HG03460 (cell line): ENCODE data around the gene UBA6.
"Not testable (repeated sequence)": the region's sequence is repeated elsewhere in the genome, so short reads cannot be mapped to it uniquely, and the experiment has no call there.

Experiments
- ATAC-seq: cut with Tn5 transposase; IDR thresholded peaks from one replicate; pipeline ENCODE4 v1.9.1; 2021; ENCODE audit not compliant: unreplicated experiment

Gene UBA6

DNA sequence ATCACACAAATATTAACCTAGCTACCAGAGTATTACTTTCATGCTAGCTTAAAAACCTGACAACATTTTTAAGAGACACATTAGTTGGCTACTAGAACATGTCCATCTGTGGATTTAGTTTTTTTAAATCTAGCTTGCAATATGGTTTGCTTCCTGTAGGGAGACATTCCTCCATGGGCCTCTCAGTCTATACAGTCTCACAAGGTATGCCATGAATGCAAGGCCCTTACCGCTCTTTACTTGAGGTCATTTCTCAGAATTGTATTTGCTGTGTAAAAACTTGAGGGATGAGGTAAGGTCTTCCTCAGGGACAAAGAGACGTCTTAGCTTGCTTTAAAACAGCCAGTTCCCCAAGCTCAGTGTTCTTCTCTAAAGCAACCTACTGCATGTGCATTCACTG, 26.9 kb downstream of the UBA6 start:
- no peak for ATAC-seq

DNA sequence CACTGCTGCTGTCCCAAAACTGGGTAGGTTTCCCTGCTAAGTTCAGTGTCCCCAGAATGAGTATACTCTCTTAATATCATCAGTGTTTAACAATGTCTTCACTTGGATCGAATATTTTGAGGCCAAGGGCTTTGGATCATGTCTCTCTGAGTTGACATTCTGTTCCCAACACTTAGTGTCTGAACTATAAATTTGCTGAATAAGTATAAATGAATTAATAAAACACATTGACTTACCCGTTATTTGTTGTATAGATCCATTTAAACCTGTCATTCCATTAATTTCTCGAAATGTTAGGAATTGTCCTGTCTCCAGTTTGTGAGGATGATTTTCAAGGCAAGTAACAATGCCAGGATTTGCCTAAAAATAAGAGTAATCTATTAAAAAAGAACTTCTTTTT, 32.6 kb downstream of the UBA6 start:
- no peak for ATAC-seq

DNA sequence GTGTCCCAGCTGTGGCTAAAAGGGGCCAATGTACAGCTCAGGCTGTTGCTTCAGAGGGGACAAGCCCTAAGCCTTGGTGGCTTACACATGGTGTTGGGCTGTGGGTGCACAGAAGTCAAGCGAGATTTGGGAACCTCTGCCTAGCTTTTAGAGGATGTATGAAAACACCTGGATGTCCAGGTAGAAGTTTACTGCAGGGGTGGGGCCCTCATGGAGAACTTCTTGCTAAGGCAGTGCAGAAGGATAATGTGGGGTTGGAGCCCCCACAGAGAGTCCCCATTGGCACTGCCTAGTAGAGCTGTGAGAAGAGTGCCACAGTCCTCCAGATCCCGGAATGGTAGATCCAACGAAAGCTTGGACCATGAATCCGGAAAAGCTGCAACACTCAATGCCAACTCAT, 40.5 kb downstream of the UBA6 start:
- no peak for ATAC-seq

DNA sequence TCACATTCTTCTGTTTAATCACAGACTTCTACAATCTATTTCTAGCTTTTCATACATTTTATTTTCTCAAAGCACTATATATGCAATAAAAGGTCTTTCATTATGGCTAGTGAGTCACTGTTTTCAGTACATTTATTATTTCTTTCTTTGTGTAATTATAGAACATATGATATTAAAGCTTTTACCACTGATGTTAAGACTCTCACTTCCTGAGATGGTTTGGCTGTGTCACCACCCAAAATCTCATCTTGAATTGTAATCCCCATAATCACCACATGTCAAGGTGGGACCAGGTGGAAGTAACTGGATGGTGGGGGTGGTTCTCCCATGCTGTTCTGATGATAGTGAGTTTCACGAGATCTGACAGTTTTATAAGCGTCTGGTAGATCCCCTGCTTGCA, 41.9 kb downstream of the UBA6 start:
- ATAC-seq = no peak

DNA sequence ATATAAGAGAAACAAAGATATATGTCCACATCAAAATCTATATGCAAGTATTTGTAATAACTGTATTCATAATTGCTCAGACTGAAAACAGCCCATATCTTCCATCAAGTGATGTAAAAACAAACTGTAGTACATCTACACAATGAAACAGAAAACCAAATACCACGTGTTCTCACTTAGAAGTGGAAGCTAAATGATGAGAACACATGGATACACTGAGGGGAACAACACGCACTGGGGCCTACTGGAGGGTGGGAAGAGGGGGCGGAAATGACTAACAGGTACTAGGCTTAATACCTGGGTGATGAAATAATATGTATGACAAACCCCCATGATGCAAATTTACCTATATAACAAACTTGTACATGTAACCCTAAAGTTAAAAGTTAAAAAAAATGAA, 42.7 kb downstream of the UBA6 start:
- no peak for ATAC-seq

DNA sequence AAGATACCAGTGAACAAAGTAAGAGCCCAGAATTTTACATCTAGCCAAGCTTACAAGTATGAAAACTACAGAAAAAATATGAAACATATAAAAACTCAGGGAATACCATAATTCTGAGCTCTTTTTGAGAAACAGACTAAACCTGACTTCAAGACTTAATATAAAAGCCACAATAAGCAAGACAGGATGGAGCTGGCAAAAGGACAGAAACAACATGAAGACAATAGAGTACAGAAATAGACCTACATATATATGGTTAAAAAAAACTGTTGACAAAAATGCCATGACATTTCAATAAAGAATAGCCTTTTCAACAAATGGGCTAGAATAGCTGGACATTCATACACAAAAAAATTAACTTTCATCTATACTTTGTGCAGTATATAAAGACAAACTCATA, 49.4 kb downstream of the UBA6 start:
- ATAC-seq = no peak

DNA sequence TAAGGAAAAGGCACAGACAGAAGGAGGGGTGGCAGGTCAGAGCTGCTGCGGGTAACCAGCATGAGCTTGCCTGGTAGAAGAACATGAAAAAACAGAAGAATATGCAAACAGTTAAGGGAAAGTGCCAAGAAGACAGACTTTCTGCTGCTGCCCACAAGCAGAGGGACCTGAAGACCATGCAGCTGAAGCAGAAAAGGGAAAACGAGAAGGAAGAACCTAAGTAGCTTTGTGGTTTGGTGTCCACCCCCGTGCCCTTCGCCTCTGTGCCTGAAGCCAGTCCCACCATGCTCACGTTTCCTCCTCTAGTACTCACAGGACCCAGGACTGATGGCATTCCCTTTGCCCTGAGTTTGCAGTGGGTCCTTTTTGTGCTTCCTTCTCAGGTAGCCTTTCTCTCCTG, 62.8 kb downstream of the UBA6 start:
- no peak for ATAC-seq

DNA sequence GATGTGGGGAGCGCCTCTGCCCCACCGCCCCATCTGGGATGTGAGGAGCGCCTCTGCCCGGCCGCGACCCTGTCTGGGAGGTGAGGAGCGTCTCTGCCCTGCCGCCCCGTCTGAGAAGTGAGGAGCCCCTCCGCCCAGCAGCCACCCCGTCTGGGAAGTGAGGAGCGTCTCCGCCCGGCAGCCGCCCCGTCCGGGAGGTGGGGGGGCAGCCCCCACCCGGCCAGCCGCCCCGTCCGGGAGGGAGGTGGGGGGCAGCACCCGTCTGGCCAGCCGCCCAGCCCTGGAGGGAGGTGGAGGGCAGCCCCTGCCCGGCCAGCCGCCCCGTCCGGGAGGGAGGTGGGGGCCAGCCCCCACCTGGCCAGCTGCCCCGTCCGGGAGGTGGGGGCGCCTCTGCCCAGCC, 64.0 kb downstream of the UBA6 start:
- not testable (repeated sequence) for ATAC-seq

DNA sequence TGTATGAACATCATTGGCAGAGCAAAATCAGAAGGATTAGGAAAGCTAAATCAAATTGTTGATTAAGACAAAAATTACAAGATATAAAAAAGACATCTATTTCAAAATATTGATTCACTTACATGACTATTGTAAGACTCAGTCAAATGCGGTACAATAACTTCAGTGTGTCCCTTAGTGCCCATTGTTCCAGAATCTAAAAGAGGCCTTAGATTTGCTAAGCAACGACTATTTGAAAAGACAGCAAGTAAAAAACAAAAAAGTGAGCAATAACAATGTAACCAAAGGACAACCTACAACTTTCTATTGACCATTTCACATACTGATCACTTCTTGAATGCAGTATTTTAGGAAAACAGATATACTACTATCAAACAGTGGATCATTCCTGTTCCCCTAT, 65.6 kb downstream of the UBA6 start:
- no peak for ATAC-seq

DNA sequence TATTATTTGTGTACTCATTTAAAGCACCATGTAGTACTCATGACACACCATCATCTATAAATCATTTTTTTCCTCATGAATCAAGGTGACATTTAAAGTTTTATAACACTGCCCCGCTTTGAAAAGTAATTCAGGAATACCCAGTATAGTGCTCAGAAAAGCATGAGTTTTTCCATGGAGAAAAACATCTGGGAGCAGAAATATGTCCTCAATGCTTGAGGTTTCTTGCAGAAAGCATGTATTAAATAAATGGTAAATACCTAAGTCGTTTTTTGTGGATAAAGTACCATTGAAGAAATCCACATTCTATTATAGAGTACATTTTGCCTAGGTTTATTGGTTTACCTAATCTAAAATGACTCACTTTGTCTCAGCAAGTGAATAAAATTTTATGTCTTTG, 66.2 kb downstream of the UBA6 start:
- no peak for ATAC-seq

DNA sequence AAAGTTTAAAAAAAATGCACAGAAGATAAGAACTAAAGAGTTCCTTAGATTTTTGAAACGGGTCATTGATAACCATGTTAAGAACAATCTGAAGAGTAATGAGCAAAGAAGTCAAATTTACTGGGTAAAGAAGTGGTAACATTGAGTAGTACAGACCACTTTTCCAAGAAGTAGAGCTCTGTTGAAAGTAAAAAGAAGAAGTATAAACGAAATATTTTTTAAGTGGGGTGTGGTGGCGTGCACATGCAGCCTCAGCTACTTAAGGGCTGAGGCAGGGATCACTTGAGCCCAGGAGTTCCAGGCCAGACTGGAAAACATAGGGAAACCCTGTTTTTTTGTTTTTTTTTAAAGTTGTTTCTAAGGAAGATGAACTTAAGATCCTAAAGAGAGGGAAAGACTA, 68.5 kb downstream of the UBA6 start:
- ATAC-seq = no peak

DNA sequence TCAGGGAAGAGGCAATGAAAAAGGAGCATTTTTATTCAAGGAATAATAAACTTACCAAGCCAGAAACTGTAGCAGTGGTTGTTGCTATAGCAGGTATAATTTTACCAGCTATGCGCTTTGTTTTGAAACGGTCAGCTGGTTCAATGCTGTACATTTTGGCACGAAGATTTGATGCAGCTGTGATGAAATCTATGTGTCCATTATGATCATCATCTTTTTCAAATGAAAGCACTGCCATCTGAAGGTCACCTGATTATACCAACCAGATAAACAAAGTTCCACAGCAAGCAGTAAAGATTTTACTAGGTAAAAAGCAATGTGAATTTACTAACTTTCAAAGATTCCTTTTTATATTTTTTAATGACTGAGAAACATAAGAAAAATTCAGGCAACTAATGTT, 76.0 kb downstream of the UBA6 start:
- ATAC-seq = no peak

DNA sequence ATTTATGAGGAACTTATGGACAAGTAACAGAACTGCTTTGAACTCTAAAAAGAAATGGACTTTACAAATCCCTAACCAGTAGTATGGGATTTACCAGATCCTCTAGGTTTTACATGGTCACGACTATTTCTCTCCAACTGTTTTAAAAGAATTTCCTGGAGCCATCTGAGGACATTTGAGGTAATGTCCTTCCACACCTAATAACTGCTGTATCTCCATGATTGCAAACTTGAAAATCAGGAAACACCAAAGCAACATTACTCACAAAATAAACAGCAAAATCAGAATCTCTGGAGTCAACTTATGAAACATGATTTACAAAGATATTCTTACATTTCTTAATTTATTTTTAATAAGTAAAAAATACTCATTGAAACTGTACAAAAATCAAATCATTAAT, 84.5 kb downstream of the UBA6 start:
- no peak for ATAC-seq

DNA sequence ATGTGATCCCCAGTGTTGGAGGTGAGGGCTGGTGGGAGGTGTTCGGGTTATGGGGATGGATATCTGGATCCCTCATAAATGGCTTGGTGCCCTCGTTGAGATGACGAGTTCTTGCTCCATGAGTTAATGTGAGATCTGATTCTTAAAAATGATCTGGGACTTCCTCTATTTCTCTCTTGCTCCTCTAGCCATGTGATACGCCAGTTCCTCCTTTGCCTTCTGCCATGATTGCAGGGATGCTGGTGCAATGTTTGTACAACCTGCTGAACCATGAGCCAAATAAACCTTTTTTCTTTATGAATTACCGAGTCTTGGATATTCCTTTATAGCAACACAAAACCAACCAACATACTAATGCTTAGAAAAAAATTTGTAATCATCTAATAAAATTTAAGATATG, 85.8 kb downstream of the UBA6 start:
- ATAC-seq = no peak

DNA sequence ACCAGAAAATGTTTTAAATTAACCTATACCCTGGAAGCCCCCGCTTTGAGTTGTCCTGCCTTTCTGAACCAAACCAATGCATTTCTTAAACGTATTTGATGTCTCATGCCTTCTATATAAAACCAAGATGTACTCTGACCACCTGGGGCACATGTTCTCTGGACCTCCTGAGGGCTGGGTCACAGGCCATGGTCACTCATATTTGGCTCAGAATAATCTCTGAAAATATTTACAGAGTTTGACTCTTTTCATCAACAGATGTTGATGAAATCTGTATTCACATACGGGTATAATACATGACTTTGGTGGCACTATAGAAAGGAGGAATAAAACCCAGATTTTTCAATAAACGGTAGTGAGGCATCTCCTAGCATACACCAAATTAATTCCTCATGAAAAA, 86.8 kb downstream of the UBA6 start:
- ATAC-seq = no peak

DNA sequence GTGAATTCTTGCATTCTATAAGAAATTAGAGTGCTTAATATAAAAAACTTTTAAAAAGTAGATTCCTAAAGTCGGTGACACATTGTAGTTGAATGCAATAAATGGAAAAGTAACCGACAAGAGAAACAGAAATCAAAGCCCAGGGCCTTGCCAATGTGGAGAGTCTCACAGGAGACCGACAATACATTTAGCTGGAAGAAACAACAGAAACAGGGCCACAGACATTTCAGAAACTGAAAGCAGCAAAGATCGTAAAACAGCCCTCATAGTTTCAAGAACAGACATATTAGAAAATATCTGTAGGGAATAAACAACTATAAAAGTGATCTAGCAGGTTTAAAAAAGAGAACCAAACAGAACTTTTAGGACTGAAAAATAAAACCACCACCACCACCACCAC, 92.9 kb downstream of the UBA6 start:
- ATAC-seq = no peak

DNA sequence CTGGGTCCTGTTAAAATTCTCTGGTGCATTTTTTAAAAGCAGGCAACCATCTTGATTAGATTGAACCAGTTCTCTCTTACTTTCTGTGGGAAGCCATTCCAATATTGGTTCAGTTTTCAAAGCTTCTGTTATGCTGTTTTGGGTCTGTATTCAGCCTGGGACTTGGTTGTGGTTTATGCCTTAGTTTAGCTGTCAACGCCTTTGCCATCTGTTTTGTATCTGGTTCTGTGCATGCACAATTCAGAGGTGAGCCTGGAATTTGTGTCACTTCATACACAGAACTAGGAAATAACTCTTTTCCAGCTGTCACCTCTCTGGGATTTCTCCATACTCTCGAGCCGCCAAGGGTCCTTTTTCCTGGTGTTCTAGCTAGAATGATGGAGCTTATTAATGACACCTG, 96.2 kb downstream of the UBA6 start:
- ATAC-seq = no peak

DNA sequence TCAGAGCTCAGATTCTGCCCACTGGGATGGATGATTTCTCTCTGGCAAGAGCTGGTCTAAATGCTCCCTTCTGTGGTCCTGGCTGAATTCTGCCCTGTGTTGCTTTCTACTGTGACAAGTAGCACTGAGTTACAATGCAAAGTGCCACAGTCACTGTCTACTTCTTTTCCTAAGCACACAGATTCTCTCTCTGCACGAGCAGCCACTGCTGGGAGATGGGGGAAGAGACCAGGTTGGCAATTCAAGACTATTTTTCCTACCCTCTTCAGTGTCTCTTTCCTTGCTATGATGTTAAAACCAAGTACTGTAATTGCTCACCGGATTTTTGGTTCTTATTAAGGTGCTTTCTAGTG, 97.0 kb downstream of the UBA6 start:
- ATAC-seq = no peak

DNA sequence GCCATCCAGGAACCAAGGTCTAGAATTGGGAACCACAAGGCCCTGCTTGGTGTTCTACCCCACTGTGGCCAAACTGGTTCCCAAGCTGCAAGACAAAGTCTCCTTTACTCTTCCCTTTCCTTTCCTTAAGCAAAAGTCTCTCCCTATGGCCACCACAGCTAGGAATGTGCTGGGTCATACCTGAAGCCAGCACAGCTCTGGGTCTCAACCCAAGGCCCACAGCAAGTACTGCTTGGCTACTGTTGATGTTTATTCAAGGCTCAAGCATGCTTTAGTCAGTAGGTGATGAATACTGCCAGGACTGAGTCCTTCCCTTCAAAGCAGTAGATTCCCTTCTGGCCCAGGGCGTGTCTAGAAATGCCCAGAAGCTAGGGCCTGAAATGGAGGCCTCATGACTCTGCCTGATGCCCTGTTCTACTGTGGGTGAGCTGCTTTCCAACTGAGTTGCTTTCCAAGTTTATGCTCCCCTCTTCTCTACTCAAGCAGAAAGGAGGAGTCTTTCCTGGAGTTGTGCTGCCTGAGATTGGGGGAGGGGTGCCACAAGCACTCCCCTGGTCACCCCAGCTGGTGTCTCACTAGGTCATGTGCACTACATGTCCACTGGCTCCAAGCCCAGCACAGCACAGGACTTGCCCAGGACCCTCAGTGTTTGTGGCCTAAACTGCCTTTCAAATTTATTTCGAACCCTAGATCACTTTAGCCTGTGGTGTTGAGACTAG, 97.5 kb downstream of the UBA6 start:
- ATAC-seq = no peak

DNA sequence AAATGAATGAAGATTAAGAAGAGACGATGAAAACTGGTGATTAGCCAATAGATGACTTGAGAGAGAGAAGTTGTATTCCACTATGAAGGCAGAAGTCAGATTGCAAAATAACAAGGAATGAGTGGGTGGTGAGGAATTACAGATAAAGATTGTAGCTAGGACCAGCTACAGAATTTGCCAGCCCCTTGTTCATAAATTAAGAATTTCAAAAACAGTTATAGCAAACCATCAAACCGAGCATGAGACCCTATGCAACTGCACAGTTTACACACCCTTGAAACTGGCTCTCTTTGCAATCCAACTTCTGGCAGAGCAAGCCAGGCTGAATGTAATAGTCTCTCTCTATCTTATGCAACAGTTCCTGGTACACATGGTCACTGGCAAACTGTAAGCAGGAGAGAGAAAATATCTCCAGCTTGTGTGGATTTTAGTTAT, 107.2 kb downstream of the UBA6 start:
- ATAC-seq = no peak

DNA sequence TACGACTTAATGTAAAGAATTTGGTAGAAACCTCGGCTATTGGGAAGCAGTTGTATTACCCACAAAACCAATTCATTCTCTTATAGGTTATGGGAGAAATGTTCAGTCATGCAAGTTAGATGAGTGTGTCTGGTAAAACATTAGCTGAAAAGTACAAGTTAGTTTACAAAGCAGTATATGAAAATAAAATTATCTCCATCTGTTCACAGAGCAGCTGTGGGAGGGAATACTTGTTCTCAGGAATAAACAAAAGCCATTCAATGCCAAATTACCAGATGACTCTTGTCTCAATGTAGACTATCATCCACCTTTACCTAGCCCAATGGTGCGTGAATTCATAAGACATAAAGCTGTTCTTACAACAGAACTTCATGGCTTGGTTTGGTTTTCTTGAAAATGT, 113.8 kb downstream of the UBA6 start:
- ATAC-seq = no peak

DNA sequence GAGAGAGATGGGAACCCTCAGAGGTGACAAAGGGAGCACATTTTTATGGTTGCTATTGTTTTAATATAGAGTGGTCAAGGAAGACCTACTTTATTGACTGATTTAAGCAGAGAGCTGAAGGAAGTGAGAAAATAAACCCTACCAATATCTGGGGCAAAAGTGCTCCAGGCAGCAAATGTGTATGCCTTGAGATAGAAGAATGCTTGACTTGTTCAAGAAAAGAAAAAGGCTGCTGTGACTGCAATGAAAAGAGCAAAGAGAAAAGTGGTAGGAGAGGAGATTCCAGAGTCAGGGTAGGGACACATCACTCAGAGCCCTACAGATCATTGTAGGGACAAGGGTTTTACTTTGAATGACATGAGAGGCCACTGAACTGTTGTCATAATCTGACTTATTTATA, 116.5 kb downstream of the UBA6 start:
- no peak for ATAC-seq

DNA sequence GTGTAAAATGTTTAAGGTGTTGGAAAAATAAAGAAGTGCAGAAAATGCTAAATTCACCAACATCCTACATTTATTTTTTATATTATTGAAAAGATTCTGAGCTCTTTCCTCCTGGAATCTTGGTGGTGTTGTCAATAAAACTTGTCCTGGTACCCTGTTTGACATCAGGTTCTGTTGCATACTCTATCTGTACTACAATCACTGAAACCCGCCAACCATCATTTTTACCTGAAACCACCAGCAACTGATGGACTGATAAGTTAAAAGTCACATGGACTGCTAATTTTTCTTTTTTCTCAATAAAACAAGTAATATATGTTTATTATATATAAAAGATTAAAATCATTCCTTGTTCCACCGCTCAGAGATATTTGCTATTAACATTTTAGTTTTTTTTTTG, 119.0 kb downstream of the UBA6 start:
- ATAC-seq = no peak
